Uterus (tissue), 2 donors: ENCODE data around the gene LHPP.

ENCODE experiments used
- POLR2A ChIP-seq, 2 donors: fragments of 450-650 bp; IDR thresholded peaks; one replicate each; pipeline ENCODE4 v1.6.1; 2016; ENCODE audit warnings: antibody characterized with exemption in 2 of 2, mild to moderate bottlenecking in 1 of 2, moderate library complexity in 1 of 2
- TF ChIP-seq, protein P1 (sequence below), 4 experiments: fragments of 200-600 bp in 2 of 4; fragments of 450-650 bp in 2 of 4; sonication (generic) in 2 of 4; IDR thresholded peaks; one replicate each; pipeline ENCODE4 v1.5.1; 2016 to 2019; ENCODE audit warnings: antibody characterized with exemption in 4 of 4, mild to moderate bottlenecking in 2 of 4, moderate library complexity in 1 of 4

DNA sequence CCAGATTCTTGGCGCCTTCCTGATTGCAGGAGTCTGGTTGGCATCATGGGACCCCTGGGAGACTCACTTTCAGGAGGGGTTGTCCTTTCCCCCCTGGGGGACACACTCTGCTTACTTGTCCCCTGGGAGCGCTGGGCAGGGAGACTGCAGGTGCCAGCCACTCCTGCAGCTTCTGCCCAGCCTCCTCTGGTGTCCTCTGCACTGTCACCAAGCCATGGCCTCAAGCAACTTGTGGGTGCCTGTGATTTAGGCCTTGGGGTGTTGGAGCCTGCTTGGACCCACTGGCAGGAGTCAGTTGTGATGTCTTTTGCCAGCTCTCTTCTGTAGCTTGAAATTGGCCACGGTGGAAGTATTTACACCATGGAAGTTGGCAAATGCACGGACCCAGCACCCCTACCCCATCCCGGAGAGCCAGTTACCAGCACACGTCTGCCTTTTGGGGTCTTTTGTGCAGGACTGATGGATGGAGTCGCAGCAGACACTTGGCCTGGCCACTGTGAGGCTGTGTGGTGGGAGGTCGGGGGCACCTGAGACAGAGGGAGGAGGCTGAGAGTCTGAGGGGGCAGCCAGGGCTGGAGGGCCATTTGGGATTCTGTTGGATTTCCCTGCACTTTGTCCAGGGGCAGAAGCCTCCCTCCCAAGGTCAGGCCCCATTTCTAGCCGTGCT, 104.7 kb downstream of the LHPP start:
- TF ChIP-seq, protein P1, sequence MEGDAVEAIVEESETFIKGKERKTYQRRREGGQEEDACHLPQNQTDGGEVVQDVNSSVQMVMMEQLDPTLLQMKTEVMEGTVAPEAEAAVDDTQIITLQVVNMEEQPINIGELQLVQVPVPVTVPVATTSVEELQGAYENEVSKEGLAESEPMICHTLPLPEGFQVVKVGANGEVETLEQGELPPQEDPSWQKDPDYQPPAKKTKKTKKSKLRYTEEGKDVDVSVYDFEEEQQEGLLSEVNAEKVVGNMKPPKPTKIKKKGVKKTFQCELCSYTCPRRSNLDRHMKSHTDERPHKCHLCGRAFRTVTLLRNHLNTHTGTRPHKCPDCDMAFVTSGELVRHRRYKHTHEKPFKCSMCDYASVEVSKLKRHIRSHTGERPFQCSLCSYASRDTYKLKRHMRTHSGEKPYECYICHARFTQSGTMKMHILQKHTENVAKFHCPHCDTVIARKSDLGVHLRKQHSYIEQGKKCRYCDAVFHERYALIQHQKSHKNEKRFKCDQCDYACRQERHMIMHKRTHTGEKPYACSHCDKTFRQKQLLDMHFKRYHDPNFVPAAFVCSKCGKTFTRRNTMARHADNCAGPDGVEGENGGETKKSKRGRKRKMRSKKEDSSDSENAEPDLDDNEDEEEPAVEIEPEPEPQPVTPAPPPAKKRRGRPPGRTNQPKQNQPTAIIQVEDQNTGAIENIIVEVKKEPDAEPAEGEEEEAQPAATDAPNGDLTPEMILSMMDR (IDR thresholded peaks at IDR 0.05): no peak
- TF ChIP-seq POLR2A (IDR thresholded peaks at IDR 0.05): no peak
